Renal pelvis (tissue), 4 donors: ENCODE measurements around the gene ELAVL1. TPM values are rescaled to one million over a fixed set of nuclear protein-coding genes. Genes with fewer than 3 reads are reported as not detected.

Experiments used
- DNase-seq: peaks from one replicate; pipeline ENCODE4 v3.0.0-alpha.2; 2013
- polyA plus RNA-seq, 3 donors: library from polyadenylated mRNA; unstranded; fragments of 120-200 nt; gene quantifications; one replicate each; pipeline ENCODE4 v1.2.1, GENCODE V29; 2013; ENCODE audit not compliant: insufficient read length in 3 of 3

ELAVL1 gene
- polyA plus RNA-seq, 3 donors, result 78.6 to 89.2 (median 85.4) TPM

- DNase-seq, result no peak
Observed at GRCh38 chr19:7913652-7914051, 91.8 kb downstream of the ELAVL1 start.

GRCh38 chr19:7912697-7913564 lies 92.5 kb downstream of the ELAVL1 start:
- no peak for DNase-seq

GRCh38 chr19:7912144-7912696 lies 93.2 kb downstream of the ELAVL1 start:
- no peak for DNase-seq

- no peak for DNase-seq
Observed at GRCh38 chr19:7911508-7912143, 93.8 kb downstream of the ELAVL1 start.

GRCh38 chr19:7910321-7911161 lies 94.9 kb downstream of the ELAVL1 start:
- DNase-seq, result no peak

- DNase-seq, result no peak
Observed at GRCh38 chr19:7909471-7910067, 95.9 kb downstream of the ELAVL1 start.

- DNase-seq, result no peak
Observed at GRCh38 chr19:7908742-7909461, 96.5 kb downstream of the ELAVL1 start.

Other genes with a start within 250 kb of the ELAVL1 start
- 1 to 10 TPM; 2.4 to 3.9 (median 3.9) TPM for gene CLEC4M, start 242.4 kb downstream of the ELAVL1 start, polyA plus RNA-seq
- gene EVI5L, start 175.4 kb downstream of the ELAVL1 start, polyA plus RNA-seq, result 10 to 100 TPM; 17.1 to 18.4 (median 18.2) TPM
- gene PRR36, start 131.3 kb downstream of the ELAVL1 start, polyA plus RNA-seq, result 10 to 100 TPM in 1 of 3 donors, 1 to 10 TPM in 2; 9.0 to 10.1 (median 9.6) TPM
- gene LRRC8E, start 117.1 kb downstream of the ELAVL1 start, polyA plus RNA-seq, result 1 to 10 TPM; 2.8 to 4.1 (median 3.9) TPM
- gene MAP2K7, start 101.8 kb downstream of the ELAVL1 start, polyA plus RNA-seq, result 10 to 100 TPM; 31.3 to 40.5 (median 36.4) TPM
- 1 to 10 TPM in 1 of 3 donors, under 1 TPM in 2; 0.70 to 1.3 (median 0.97) TPM for gene TGFBR3L, start 90.8 kb downstream of the ELAVL1 start, polyA plus RNA-seq
- gene SNAPC2, start 85.3 kb downstream of the ELAVL1 start, polyA plus RNA-seq, result 10 to 100 TPM; 15.7 to 24.0 (median 23.0) TPM
- 10 to 100 TPM; 26.8 to 41.4 (median 35.9) TPM for gene CTXN1, start 79.5 kb downstream of the ELAVL1 start, polyA plus RNA-seq
- 10 to 100 TPM; 53.5 to 57.0 (median 55.5) TPM for gene TIMM44, start 62.0 kb downstream of the ELAVL1 start, polyA plus RNA-seq
- gene CCL25, start 47.1 kb upstream of the ELAVL1 start, polyA plus RNA-seq, result under 1 TPM in 2 of 3 donors, not detected in 1; 0.33 to 0.44 TPM
- 10 to 100 TPM; 32.8 to 67.2 (median 38.5) TPM for gene FBN3, start 144.0 kb upstream of the ELAVL1 start, polyA plus RNA-seq
- 10 to 100 TPM; 46.6 to 53.4 (median 51.2) TPM for gene CERS4, start 203.7 kb upstream of the ELAVL1 start, polyA plus RNA-seq